Peyer's patch (tissue), 4 donors: ENCODE results near the gene GPR83.

Experiments
- CTCF ChIP-seq, 6 experiments: fragments of 450-650 bp in 4 of 6; fragments of 200-600 bp in 2 of 6; sonication (generic) in 1 of 6; IDR thresholded peaks; one replicate each; pipeline ENCODE4 v1.5.1; 2017 to 2019; ENCODE audit warnings: antibody characterized with exemption in 6 of 6, mild to moderate bottlenecking in 3 of 6, moderate library complexity in 1 of 6
- POLR2A ChIP-seq, 2 donors: fragments of 450-650 bp; IDR thresholded peaks; one replicate each; pipeline ENCODE4 v1.5.1; 2017; ENCODE audit warnings: antibody characterized with exemption in 2 of 2, mild to moderate bottlenecking in 2 of 2, moderate library complexity in 2 of 2

- no peak for TF ChIP-seq CTCF (IDR thresholded peaks at IDR 0.05)
- TF ChIP-seq POLR2A (IDR thresholded peaks at IDR 0.05) = no peak
Measured at GRCh38 chr11:94332814-94333213, 68.4 kb downstream of the GPR83 start.
